SK-N-SH (cell line): ENCODE data around the gene SLC23A3. TPM values are rescaled to one million over a fixed set of nuclear protein-coding genes. Genes with fewer than 3 reads are reported as not detected.

Experiments used
- CTCF ChIA-PET: fragments of 300-600, 350-600 bp; formaldehyde crosslinking; extraction: SDS; loops from one replicate; lab custom pipeline; 2021; lab: Yijun Ruan, JAX
- POLR2A ChIA-PET: fragments of 350-600 bp; sonication (Branson Sonifier 250); formaldehyde crosslinking; extraction: SDS; loops from one replicate; lab custom pipeline; 2020; ENCODE audit warnings: antibody characterized with exemption, inconsistent platforms; lab: Yijun Ruan, JAX
- DNase-seq: peaks from one replicate; pipeline ENCODE4 v3.0.0; 2012
- H2AFZ ChIP-seq: fragments of 200-600 bp; sonication (generic); 2 replicates; pipeline ENCODE4 v1.8.1; 2016; ENCODE audit warnings: antibody characterized with exemption, mild to moderate bottlenecking, low read depth
- H3F3A ChIP-seq: fragments of 200-600 bp; sonication (generic); replicated peaks from 2 replicates; pipeline ENCODE3; 2016; ENCODE audit warnings: antibody characterized with exemption, mild to moderate bottlenecking; ENCODE audit not compliant: insufficient read depth
- H3K27ac ChIP-seq, 2 experiments: fragments of 200-500 bp in 1 of 2; fragments of 200-600 bp in 1 of 2; sonication (Bioruptor generic) in 1 of 2; sonication (generic), shearing (Covaris generic) in 1 of 2; 2 replicates each; pipeline versions ENCODE4 v1.5.1 to v1.6.1; 2014 to 2016; ENCODE audit warnings: low read depth in 2 of 2, inconsistent platforms in 1 of 2, low read length in 1 of 2, mild to moderate bottlenecking in 1 of 2, mixed read lengths in 1 of 2
- H3K27me3 ChIP-seq: fragments of 200-600 bp; sonication (generic), shearing (Covaris generic); 2 replicates; pipeline ENCODE4 v1.6.1; 2016; ENCODE audit warnings: mixed run types; ENCODE audit not compliant: insufficient read depth
- H3K36me3 ChIP-seq, 2 experiments: fragments of 200-500 bp in 1 of 2; fragments of 200-600 bp in 1 of 2; sonication (Bioruptor generic) in 1 of 2; sonication (generic) in 1 of 2; replicated peaks in 1 of 2; 2 replicates each; pipeline versions ENCODE3 to v1.5.1; 2014 to 2016; ENCODE audit warnings: low read length in 1 of 2, mild to moderate bottlenecking in 1 of 2; ENCODE audit not compliant: insufficient read depth in 2 of 2, control insufficient read depth in 1 of 2
- H3K4me1 ChIP-seq, 2 experiments: fragments of 200-500 bp in 1 of 2; fragments of 200-600 bp in 1 of 2; sonication (Bioruptor generic) in 1 of 2; sonication (generic), shearing (Covaris generic) in 1 of 2; 2 replicates each; pipeline versions ENCODE4 v1.5.1 to v1.6.1; 2014 to 2016; ENCODE audit warnings: low read depth in 1 of 2, low read length in 1 of 2, mixed run types in 1 of 2; ENCODE audit not compliant: insufficient read depth in 2 of 2, control insufficient read depth in 1 of 2
- H3K4me2 ChIP-seq: fragments of 200-600 bp; sonication (generic), shearing (Covaris generic); 2 replicates; pipeline ENCODE4 v1.6.1; 2017; ENCODE audit warnings: mixed run types
- H3K4me3 ChIP-seq, 2 experiments: fragments of 200-500 bp in 1 of 2; fragments of 200-600 bp in 1 of 2; sonication (Bioruptor generic) in 1 of 2; sonication (generic), shearing (Covaris generic) in 1 of 2; 2 replicates each; pipeline versions ENCODE4 v1.5.1 to v1.8.1; 2014 to 2016; ENCODE audit warnings: low read depth in 2 of 2, inconsistent platforms in 1 of 2, low read length in 1 of 2, mild to moderate bottlenecking in 1 of 2, mixed read lengths in 1 of 2, moderate library complexity in 1 of 2
- H3K79me2 ChIP-seq: fragments of 200-600 bp; sonication (generic); 2 replicates; pipeline ENCODE4 v1.8.1; 2017; ENCODE audit warnings: mild to moderate bottlenecking; ENCODE audit not compliant: insufficient read depth
- H3K9ac ChIP-seq: fragments of 200-600 bp; sonication (generic); 2 replicates; pipeline ENCODE4 v1.6.1; 2017; ENCODE audit warnings: mixed run types
- H3K9me2 ChIP-seq: fragments of 200-600 bp; sonication (generic); 2 replicates; pipeline ENCODE4 v1.6.1; 2017; ENCODE audit warnings: mixed run types
- H3K9me3 ChIP-seq: fragments of 200-600 bp; sonication (generic); 2 replicates; pipeline ENCODE4 v1.6.1; 2017; ENCODE audit warnings: mixed run types, mild to moderate bottlenecking, moderate library complexity
- H4K20me1 ChIP-seq: fragments of 200-600 bp; sonication (generic); 2 replicates; pipeline ENCODE4 v1.6.1; 2017; ENCODE audit warnings: mild to moderate bottlenecking, mixed run types; ENCODE audit not compliant: insufficient read depth
- CHD2 ChIP-seq: fragments of 150-350 bp; IDR thresholded peaks from 2 replicates; pipeline ENCODE4 v1.6.1; 2018; ENCODE audit warnings: low read length; ENCODE audit not compliant: partially characterized antibody
- CTCF ChIP-seq: fragments of 200-600 bp; sonication (generic); IDR thresholded peaks from 2 replicates; pipeline ENCODE4 v1.6.1; 2017; ENCODE audit warnings: antibody characterized with exemption, mild to moderate bottlenecking, moderate library complexity
- ELF1 ChIP-seq: IDR thresholded peaks from 2 replicates; pipeline ENCODE4 v1.4.0; 2012
- EP300 ChIP-seq, 2 experiments: IDR thresholded peaks; 2 replicates each; pipeline versions ENCODE4 v1.4.0 to v1.6.1; 2012; ENCODE audit warnings: borderline replicate concordance in 1 of 2, low read depth in 1 of 2, low read length in 1 of 2
- FOXJ3 ChIP-seq: sonication (generic); formaldehyde crosslinking; IDR thresholded peaks from 2 replicates; pipeline ENCODE4 v1.5.1; 2020; ENCODE audit warnings: mild to moderate bottlenecking, missing genetic modification reagents
- GABPA ChIP-seq: IDR thresholded peaks from 2 replicates; pipeline ENCODE4 v1.4.0; 2012; ENCODE audit warnings: low read depth, mild to moderate bottlenecking
- MEF2A ChIP-seq: IDR thresholded peaks from 2 replicates; pipeline ENCODE4 v1.4.0; 2012; ENCODE audit warnings: low read depth, borderline replicate concordance
- MXI1 ChIP-seq: IDR thresholded peaks from 2 replicates; pipeline ENCODE4 v1.6.1; 2012; ENCODE audit warnings: mild to moderate bottlenecking, low read depth, low read length, improper control_type of control experiment
- POLR2AphosphoS5 ChIP-seq: IDR thresholded peaks from 2 replicates; pipeline ENCODE4 v1.6.1; 2012; ENCODE audit warnings: low read depth, low read length
- REST ChIP-seq: IDR thresholded peaks from 2 replicates; pipeline ENCODE4 v1.6.1; 2012; ENCODE audit warnings: mild to moderate bottlenecking, low read depth, low read length, moderate library complexity
- RFX5 ChIP-seq: IDR thresholded peaks from 2 replicates; pipeline ENCODE4 v1.6.1; 2012; ENCODE audit warnings: mild to moderate bottlenecking, improper control_type of control experiment, low read length
- RXRA ChIP-seq: IDR thresholded peaks from 2 replicates; pipeline ENCODE4 v1.4.0; 2012; ENCODE audit warnings: low read depth, mild to moderate bottlenecking, borderline replicate concordance
- SIN3A ChIP-seq: IDR thresholded peaks from 2 replicates; pipeline ENCODE4 v1.6.1; 2012; ENCODE audit warnings: low read depth, mild to moderate bottlenecking, low read length, moderate library complexity, borderline replicate concordance
- SMC3 ChIP-seq: IDR thresholded peaks from 2 replicates; pipeline ENCODE4 v1.6.1; 2012; ENCODE audit warnings: low read depth, low read length, improper control_type of control experiment
- TAF1 ChIP-seq: IDR thresholded peaks from 2 replicates; pipeline ENCODE4 v1.6.1; 2012; ENCODE audit warnings: low read depth, mild to moderate bottlenecking, low read length, moderate library complexity, borderline replicate concordance
- TEAD4 ChIP-seq: IDR thresholded peaks from 2 replicates; pipeline ENCODE4 v1.4.0; 2012; ENCODE audit warnings: mild to moderate bottlenecking, borderline replicate concordance; ENCODE audit not compliant: insufficient read depth
- YY1 ChIP-seq: IDR thresholded peaks from 2 replicates; pipeline ENCODE4 v1.4.0; 2012; ENCODE audit warnings: low read depth, mild to moderate bottlenecking
- WGBS: methylation state at CpG from one replicate; pipeline ENCODE4 v1.1.6; 2017; ENCODE audit warnings: low lambda C conversion rate; 5-methylcytosine and 5-hydroxymethylcytosine counted together
- polyA plus RNA-seq, 3 experiments: library from polyadenylated mRNA; depleted of rRNA; stranded (reverse); fragments of >200 nt; gene quantifications; 2 replicates each; pipeline ENCODE4 v1.2.3, GENCODE V29; 2012
- TF ChIP-seq, protein P1 (sequence below): IDR thresholded peaks from 2 replicates; pipeline ENCODE4 v1.4.0; 2012; ENCODE audit warnings: low read depth, borderline replicate concordance

SLC23A3 gene
- polyA plus RNA-seq, 1 of the 3 experiments (the other 2 are of a cell fraction): 2.1 TPM

DNA sequence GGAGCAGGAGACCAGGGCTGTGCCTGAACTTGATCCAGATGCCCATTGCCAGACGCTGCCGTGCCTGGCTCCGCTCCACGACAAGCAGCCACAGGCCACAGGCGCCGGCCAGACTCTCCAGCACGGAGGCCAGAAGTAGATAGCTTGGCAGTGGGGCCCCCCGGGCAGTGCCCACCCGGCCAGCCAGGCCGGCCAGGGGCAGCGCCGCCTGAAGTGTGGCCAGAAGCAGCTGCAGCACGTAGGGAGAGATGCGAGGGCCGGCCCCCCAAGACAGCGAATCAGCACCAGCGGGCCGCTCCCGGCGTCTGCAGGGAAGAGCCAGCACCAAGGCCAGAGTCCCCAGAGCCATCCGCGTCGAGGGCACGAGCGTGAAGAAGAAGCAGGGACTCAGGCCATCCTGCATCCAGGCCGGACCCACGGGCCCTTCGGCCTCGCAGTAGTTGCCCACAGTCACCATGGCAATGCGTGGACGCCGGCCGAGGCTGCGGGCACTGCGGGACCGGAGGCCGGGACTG lies 48.4 kb upstream of the SLC23A3 start (continued):
- TF ChIP-seq CTCF (no peak; the same call in 1 of the 2 replicates), RXRA (no peak), YY1 (no peak), FOXJ3 (CRISPR knock-in tag) (peak; percentile 28; the same call in 1 of the 2 replicates), SMC3 (no peak; the same call in 1 of the 2 replicates), CHD2 (peak; percentile 7)

- Histone ChIP-seq H3K9me3 (no peaks in the 10 kb centered on the region), H3K27ac (no peak overlapping the region; a peak in 1 of 4 replicates), H2AFZ (no peak overlapping the region), H3K27me3 (no peaks in the 10 kb centered on the region), H3K4me1 (peaks cover 5 to 30% of the 10 kb centered on the region in 2 experiments; a peak in 3 of 4 replicates), H3K79me2 (no peaks in the 10 kb centered on the region), H3K9me2 (no peaks in the 10 kb centered on the region), H3F3A (peaks cover 27% of the 10 kb centered on the region), H3K4me3 (no peak overlapping the region), H3K9ac (no peak overlapping the region), H3K4me2 (no peak overlapping the region), H3K36me3 (peaks cover 15 to 51% of the 10 kb centered on the region in 2 experiments), H4K20me1 (no peaks in the 10 kb centered on the region)
- no peak for TF ChIP-seq EP300 (IDR thresholded peaks at IDR 0.05; ENCODE audit: borderline replicate concordance in 1 of 2, low read depth in 1 of 2, low read length in 1 of 2)
- no peak for TF ChIP-seq FOXJ3 (CRISPR knock-in tag)
- no peak for TF ChIP-seq SIN3A
- no peak for TF ChIP-seq RXRA
- TF ChIP-seq TAF1: no peak
- TF ChIP-seq CTCF: no peak
- TF ChIP-seq MEF2A: no peak
- no peak for TF ChIP-seq REST
- TF ChIP-seq TEAD4: no peak
- TF ChIP-seq, protein P1, sequence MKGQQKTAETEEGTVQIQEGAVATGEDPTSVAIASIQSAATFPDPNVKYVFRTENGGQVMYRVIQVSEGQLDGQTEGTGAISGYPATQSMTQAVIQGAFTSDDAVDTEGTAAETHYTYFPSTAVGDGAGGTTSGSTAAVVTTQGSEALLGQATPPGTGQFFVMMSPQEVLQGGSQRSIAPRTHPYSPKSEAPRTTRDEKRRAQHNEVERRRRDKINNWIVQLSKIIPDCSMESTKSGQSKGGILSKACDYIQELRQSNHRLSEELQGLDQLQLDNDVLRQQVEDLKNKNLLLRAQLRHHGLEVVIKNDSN: no peak
- TF ChIP-seq ELF1: no peak
- no peak for TF ChIP-seq MXI1
- no peak for TF ChIP-seq POLR2AphosphoS5
- no peak for TF ChIP-seq RFX5
- no peak for TF ChIP-seq GABPA
- TF ChIP-seq CHD2: no peak
- CTCF ChIA-PET: interaction anchor here (1.1 to 4.7 kb wide), 7 partner anchors 9 to 78 kb away, joined by 3 to 26 read pairs (median 5); partner anchors contain the start of genes NHEJ1 and ZFAND2B
- no peak for DNase-seq
- POLR2A ChIA-PET: interaction anchor here (0.5 to 4.0 kb wide), 3 partner anchors 9 to 28 kb away, joined by 3 to 52 read pairs (median 3); partner anchors contain the start of genes GLB1L, STK16 and ZFAND2B
- WGBS: 100% methylated on average over 6 of the region's 6 CpGs
Measured at GRCh38 chr2:219216535-219216915, 46.7 kb upstream of the SLC23A3 start.
